ENCODE results near the gene CTIF. TPM values are rescaled to one million over a fixed set of nuclear protein-coding genes. Genes with fewer than 3 reads are reported as not detected.

CTIF gene
- total RNA-seq, 6 experiments from 2014 or later: 77.6 to 100 (median 79.2) TPM

DNA sequence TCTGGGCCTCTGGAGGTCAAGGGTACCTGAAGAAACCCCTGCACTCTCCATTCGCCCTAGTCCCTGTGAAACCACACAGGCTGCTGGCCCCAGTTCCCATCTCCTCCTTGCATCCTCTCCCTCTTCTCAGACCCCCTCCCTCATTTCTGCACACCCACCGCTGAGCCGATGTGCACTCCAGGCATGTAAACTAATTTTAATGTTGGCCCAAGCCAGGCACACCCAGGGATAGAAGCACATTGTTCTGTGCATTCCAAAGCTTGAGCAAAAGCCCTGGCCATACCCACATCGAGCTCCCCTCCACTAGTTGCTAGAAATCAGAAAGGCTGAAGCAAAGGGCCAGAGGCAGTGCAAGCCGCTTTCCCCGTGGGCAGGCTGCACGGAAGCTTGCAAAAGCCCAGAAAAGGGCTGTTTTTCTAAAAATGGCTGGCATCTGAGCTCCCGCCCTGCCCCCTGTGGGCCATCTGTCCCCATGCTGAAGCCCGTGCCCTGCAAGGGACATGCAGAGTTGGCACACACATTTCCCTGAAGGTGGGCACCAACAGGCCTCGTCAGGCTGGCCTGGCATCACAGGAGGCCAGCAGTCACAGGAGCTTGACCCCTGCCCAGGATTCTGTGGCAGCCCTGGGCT lies 230.3 kb downstream of the CTIF start:
- H3K4me1 Mint-ChIP-seq (ENCODE audit: low read depth): peaks cover 20% of the 10 kb centered on the region
- no peak overlapping the region for H3K4me3 Mint-ChIP-seq
- peaks cover 30% of the 10 kb centered on the region for H3K36me3 Mint-ChIP-seq (ENCODE audit: low read depth)
- DNase-seq: no peak
- no peaks in the 10 kb centered on the region for H3K9me3 Mint-ChIP-seq
- H3K27ac Mint-ChIP-seq: peak overlapping the region; percentile 34; the same call in 1 of the 2 replicates
- TF ChIP-seq, protein P1, sequence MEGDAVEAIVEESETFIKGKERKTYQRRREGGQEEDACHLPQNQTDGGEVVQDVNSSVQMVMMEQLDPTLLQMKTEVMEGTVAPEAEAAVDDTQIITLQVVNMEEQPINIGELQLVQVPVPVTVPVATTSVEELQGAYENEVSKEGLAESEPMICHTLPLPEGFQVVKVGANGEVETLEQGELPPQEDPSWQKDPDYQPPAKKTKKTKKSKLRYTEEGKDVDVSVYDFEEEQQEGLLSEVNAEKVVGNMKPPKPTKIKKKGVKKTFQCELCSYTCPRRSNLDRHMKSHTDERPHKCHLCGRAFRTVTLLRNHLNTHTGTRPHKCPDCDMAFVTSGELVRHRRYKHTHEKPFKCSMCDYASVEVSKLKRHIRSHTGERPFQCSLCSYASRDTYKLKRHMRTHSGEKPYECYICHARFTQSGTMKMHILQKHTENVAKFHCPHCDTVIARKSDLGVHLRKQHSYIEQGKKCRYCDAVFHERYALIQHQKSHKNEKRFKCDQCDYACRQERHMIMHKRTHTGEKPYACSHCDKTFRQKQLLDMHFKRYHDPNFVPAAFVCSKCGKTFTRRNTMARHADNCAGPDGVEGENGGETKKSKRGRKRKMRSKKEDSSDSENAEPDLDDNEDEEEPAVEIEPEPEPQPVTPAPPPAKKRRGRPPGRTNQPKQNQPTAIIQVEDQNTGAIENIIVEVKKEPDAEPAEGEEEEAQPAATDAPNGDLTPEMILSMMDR (IDR thresholded peaks at IDR 0.05): peak; percentile 37; the same call in 1 of the 2 replicates
- H3K27me3 Mint-ChIP-seq (ENCODE audit: insufficient read depth): peaks cover 2% of the 10 kb centered on the region; the same call in 1 of the 2 replicates

DNA sequence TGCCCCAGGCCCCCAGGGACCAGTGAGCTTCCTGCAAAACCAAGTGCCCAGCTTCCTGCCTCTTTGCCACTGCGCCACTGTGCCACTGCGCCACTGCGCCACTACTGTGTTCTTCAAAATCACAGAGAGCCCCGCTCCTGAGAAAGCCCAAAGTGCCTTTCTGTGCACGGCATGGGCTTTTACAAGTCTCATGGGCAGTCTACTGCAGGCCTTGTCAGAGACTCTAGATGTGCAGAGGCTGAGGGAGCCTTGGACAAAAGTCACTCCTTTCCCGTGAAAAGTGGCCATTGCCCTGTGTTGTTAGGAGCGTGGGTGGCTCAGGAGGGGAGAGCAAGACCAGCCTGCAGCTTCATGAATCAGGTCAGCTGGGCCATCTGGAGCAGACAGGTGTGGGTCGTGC lies 231.4 kb downstream of the CTIF start:
- Mint-ChIP-seq H3K27ac (no peak overlapping the region), H3K4me1 (ENCODE audit: low read depth) (peaks cover 22% of the 10 kb centered on the region), H3K9me3 (no peaks in the 10 kb centered on the region), H3K4me3 (no peak overlapping the region), H3K36me3 (ENCODE audit: low read depth) (peaks cover 35% of the 10 kb centered on the region), H3K27me3 (ENCODE audit: insufficient read depth) (peaks cover 2% of the 10 kb centered on the region; the same call in 1 of the 2 replicates)
- TF ChIP-seq, protein P1 (IDR thresholded peaks at IDR 0.05): no peak
- no peak for DNase-seq

DNA sequence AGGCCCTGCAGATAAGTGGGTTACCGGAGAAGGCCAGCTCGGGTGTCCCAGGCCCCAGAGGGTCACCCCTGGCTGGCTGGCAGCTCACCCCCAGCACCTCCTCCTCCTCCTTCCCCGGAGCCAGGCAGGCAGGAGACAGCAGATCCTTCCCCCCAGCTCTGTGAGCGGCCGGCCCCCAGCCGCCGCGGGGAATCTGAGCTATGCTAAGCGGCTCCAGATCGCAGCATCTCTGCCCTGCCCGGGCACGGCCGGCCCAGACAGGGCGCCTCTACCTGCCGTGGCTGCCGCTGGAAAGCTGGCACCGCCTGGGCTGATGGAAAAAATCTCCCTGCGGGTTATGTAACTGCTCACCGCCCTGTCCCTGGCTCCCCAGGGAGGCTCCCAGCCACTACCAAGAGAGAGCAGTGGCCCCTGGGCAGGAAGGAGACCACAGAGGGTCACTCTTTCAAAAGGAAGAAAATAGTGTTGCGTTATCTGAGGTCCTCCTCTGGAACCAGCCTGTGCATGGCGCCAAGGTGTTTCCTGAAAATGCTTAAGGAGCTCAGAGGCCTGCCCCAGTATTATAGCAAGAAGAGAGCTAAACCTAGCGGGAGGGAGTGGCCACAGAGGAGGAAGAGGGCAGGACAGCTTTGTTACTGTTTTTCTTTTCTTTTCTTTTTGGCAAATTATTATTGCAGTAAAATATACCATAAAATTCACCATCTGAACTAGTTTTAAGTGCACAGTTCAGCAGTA lies 233.0 kb downstream of the CTIF start:
- H3K27ac Mint-ChIP-seq: no peak overlapping the region

DNA sequence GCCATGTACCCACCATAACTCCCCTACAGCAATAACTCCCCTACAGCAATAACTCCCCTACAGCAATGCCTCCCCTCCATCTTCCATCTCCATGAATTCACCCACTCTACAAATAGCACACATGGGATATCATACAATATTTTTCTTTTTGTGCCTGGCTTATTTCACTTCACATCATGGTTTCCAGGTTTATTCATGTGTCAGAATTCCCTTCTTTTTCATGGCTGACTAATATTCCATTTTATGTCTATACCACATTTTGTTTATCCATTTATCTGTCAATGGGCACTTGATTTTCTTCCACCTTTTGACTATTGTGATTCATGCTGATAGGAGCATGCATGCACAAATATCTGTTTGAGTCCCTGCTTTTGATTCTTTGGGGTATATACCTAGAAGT lies 233.6 kb downstream of the CTIF start:
- peaks cover 7% of the 10 kb centered on the region; the same call in 1 of the 2 replicates for H3K27me3 Mint-ChIP-seq (ENCODE audit: insufficient read depth)
- DNase-seq: no peak
- H3K9me3 Mint-ChIP-seq: no peaks in the 10 kb centered on the region
- TF ChIP-seq, protein P1 (IDR thresholded peaks at IDR 0.05): no peak
- no peak overlapping the region for H3K4me3 Mint-ChIP-seq
- peaks cover 31% of the 10 kb centered on the region for H3K36me3 Mint-ChIP-seq (ENCODE audit: low read depth)
- no peak overlapping the region for H3K27ac Mint-ChIP-seq
- H3K4me1 Mint-ChIP-seq (ENCODE audit: low read depth): peaks cover 17% of the 10 kb centered on the region

More for the DNA sequence above, 233.0 kb downstream of the CTIF start:
- H3K4me3 Mint-ChIP-seq: no peak overlapping the region
- DNase-seq: no peak
- peaks cover 20% of the 10 kb centered on the region for H3K4me1 Mint-ChIP-seq (ENCODE audit: low read depth)
- peaks cover 33% of the 10 kb centered on the region for H3K36me3 Mint-ChIP-seq (ENCODE audit: low read depth)
- TF ChIP-seq, protein P1 (IDR thresholded peaks at IDR 0.05): no peak
- peaks cover 7% of the 10 kb centered on the region; the same call in 1 of the 2 replicates for H3K27me3 Mint-ChIP-seq (ENCODE audit: insufficient read depth)
- H3K9me3 Mint-ChIP-seq: no peaks in the 10 kb centered on the region

DNA sequence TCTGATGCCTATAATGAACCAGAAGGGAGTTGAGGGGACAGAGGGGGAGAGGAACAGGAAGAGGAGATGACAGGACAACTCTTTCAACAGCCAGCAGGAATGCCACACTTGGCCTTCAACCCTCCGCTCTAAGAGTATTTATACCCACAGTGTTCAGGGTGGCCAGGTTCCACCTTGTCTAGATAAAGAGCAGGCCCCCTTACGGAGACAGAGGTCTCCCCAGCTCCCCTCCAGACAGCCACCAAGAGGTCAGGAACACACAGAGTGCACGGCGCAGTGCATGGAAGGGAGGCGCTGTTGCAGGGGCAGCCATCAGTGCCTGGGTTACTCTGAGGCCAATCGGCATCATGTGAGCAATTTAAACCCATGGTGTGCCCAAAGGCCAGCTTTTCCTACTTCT lies 235.0 kb downstream of the CTIF start:
- TF ChIP-seq, protein P1 (IDR thresholded peaks at IDR 0.05): peak; percentile 13; the same call in 1 of the 2 replicates
- Mint-ChIP-seq H3K9me3 (no peaks in the 10 kb centered on the region), H3K4me3 (no peak overlapping the region), H3K36me3 (ENCODE audit: low read depth) (peaks cover 25% of the 10 kb centered on the region), H3K27ac (no peak overlapping the region), H3K27me3 (ENCODE audit: insufficient read depth) (peaks cover 7% of the 10 kb centered on the region; the same call in 1 of the 2 replicates), H3K4me1 (ENCODE audit: low read depth) (peaks cover 21% of the 10 kb centered on the region)
- DNase-seq: no peak
